ENCODE data around the gene PWWP2A.
"Not testable (repeated sequence)": the region's sequence is repeated elsewhere in the genome, so short reads cannot be mapped to it uniquely, and the experiment has no call there.

The PWWP2A gene

DNA sequence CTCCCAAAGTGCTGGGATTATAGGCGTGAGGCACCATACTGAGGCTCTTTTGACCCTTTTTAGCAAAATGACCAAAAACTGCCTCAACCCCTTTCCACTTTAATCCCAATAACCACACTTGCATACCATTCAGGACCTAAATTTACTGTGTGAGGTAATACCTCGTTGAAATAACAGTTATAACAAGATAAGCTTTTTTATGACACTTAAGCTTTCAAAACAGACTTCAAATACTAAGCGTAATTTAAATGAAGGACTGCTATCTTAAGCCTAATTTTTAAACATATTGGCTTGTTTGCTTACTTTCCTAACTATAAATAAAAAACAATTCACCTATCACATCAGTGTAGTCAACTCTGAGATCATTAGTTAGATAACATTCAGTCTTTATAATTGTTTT, 37.8 kb downstream of the PWWP2A start:
- DNase-seq (ENCODE audit: extremely low read depth in 1 of 2, low read depth in 1 of 2): no peak

DNA sequence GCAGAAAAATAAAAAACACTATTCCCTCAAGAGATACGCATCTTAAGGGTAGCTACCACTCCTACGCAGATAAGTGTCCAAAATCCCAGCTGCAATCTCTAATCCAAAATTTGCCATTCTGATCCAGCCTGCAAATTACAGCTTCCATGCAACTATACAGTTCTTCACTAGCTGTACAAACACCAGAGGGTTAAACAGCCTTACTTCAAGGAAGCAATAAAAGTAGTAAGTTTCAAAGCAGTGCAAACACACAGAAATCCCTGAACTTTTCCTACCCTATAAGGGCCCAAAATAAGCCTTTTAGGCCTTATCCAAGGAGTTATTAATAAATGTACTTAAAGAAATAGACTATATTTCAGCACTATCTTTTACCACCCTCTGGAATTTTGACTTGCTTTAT, 39.5 kb downstream of the PWWP2A start:
- no peak for DNase-seq (ENCODE audit: extremely low read depth in 1 of 2, low read depth in 1 of 2)

DNA sequence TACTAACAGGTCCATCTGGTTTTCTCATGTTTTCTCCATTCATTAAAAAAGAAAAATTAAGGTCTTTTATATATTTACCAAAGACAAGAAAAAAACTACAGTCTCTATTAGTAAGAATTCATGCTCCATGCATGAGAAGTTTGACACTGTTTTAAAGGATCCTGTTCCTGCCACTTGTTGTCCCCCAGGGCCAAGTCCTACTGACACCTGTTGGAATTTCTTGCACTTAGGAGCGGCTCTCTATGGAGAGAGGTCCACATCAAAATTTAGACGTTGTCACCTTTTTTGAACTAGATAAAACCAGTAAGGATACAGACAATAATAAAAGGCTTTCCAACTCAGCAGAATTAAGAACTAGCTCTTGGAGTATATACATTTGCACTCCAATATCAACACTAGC, 42.3 kb downstream of the PWWP2A start:
- DNase-seq (ENCODE audit: extremely low read depth in 1 of 2, low read depth in 1 of 2): no peak

DNA sequence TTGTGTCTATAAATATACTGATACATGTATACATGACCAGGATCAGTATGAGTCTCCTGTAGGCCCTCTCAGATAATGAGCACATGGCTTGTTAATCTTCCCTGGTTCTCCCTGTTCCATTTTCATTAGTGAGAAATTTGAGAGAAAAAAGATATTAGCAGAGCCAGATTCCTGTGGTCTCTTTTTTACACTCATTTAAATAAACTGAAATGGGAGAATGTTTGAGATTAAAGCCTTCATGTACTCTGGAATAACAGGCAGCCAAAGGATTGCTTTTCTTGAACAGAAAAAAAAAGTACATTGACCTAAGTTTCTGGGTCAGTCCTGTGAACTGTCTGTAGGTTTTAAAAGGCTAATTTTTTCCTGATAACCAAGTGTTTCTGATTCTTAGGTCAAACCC, 44.2 kb downstream of the PWWP2A start:
- DNase-seq (ENCODE audit: extremely low read depth in 1 of 2, low read depth in 1 of 2): no peak

DNA sequence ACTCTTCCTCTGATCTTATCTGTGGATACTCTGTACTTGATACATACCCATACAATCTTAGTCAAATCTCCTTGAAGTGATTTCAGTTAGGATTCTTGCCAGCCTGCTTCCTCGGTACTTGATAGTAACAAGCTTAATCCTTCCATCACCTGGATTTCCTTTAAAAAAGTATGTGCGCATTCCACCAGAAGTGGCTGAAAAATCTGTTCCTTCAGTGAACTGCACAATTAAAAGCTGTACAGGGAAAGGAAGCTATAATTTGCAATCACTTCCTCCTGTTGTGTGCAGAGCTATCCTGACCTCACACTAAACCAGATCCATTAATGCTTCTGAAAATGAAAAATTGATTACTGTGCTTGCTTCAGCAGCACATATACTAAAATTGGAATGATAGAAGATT, 47.3 kb downstream of the PWWP2A start:
- no peak for DNase-seq (ENCODE audit: extremely low read depth in 1 of 2, low read depth in 1 of 2)

DNA sequence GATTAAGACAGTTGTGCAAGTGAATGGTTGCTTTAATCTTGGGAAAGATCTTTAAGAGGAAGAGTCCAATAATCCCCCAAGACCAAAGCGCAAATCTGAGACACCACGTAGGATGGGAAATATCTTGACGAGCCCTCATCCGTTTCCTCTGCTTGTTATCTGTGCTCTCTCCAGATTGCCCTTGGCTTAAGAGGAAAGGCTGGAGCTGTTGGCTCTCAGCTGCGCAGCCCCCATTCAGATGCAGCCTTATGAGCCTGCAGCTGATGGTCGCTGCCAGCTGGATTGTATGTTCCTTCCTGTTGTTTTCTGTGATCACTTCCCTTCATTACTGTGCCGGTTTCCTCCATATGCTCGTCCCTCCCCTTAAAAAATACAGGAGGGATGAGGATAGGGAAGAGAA, 47.7 kb downstream of the PWWP2A start:
- no peak for DNase-seq (ENCODE audit: extremely low read depth in 1 of 2, low read depth in 1 of 2)

DNA sequence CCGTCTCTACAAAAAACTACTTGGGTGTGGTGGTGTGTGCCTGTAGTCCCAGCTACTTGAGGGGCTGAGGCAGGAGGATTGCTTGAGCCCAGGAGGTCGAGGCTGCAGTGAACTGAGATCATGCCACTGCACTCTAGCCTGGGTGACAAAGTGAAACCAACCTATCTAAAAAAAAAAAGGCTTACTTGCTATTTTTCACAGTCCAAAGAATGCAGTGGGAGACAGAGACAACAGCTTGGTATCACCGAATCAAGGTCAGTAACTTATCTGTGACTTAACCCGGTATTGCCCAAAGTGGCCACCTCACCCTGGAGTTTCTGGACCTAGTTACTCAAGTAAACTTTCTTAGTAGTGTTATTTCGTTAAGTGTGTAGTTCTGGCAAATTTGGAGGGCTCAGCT, 50.1 kb downstream of the PWWP2A start:
- not testable (repeated sequence) for DNase-seq (ENCODE audit: extremely low read depth in 1 of 2, low read depth in 1 of 2)

DNA sequence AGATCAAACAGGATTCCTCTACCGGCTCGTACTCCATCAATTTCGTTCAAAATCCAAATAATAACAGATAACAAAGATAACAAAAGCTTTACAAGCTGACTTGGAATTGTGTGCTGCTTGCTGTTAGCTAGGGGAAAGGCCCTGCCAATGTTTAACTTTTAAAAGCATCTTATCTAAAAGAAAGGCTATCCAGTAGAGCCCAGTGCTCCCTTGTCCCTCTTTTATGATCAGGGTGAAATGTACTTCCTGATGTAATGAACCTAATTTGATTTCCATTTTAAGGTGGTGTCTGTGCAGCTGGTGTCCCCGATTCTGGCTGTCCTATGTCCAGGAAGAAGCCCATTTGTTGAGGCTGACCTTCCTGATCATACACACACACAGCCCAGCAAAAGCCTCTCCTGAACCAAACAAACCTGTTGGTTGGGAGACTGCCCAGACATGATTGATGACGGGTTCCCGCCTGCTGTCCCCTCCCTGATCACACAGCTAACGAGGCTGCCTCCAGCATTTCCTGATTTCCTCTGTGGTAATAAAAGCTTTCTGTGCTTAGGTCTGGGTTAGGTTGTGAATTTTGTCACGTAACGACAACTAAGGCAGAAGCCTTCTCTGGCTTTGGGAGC, 54.1 kb downstream of the PWWP2A start:
- no peak for DNase-seq (ENCODE audit: extremely low read depth in 1 of 2, low read depth in 1 of 2)

DNA sequence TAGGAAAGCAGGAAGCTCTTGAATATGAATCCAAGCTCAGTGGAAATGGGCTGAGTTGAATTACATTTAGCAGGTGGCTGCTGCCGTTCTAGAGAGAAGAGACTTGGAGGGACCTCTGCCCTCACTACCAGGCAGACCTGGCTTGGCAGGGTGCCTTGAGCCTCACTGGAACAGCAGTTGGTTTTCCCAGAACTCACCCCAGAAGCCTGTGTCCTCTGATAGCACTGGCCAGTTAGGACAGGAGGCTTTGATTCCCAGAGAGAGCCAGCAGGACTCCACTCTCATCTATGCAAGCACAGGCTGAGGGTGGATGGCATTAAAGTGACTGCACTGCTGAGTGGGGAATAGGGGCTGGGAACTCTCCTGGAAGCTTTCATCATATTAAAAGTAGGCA, 54.8 kb downstream of the PWWP2A start:
- DNase-seq (ENCODE audit: extremely low read depth in 1 of 2, low read depth in 1 of 2): no peak

DNA sequence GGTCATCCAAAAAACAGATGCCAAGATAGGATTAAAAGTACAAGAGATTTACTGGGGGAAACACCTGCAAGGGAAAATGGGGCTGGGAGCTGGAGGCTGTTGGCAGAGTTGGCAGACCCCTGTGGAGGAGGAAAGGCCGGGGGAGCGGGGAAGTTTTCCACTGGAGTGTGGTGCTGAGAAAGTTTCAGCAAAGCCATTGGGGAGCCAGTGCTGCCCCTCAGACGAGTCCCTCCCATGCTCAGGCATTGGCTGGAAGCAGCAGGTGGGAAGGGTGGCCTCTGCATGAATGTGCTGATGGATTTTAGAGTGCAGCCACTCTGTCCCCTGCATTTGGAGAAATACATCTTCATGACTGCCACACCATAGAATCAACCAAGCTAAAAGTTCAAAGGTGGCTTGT, 57.5 kb downstream of the PWWP2A start:
- DNase-seq (ENCODE audit: extremely low read depth in 1 of 2, low read depth in 1 of 2): no peak

DNA sequence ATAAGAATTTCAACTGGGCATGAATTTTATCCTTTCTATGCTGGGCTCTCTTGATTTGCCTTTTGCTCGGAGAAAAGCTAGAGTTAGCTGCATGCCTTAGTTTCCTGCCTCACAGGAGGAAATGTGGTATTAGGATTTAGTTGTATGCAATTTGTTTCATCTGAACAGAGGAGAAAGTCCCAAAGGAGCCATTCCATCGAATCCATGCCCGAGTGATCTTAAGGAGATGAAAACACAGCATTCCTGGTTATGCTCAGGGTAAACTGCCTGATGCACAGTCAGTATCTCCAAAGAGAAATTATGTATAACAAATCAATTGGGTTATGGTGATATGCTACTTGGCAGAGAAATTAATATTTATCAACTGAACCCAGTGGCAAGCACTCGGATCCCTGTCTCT, 59.2 kb downstream of the PWWP2A start:
- no peak for DNase-seq (ENCODE audit: extremely low read depth in 1 of 2, low read depth in 1 of 2)

DNA sequence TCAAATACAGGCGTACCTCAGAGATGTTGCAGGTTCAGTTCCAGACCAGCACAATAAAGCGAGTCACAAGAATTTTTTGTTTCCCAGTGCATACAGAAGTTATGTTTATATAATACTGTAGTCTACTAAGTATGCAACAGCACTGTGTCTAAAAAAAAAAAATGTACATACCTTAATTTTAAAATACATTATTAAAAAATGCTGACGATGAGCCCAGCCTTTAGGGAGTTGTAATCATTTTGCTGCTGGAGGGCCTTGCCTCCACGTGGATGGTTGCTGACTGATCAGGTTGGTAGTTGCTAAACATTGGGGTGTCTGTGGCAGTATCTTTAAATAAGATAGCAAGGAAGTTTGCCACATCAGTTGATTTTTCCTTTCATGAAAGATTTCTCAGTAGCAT, 62.0 kb downstream of the PWWP2A start:
- no peak for DNase-seq (ENCODE audit: extremely low read depth in 1 of 2, low read depth in 1 of 2)

DNA sequence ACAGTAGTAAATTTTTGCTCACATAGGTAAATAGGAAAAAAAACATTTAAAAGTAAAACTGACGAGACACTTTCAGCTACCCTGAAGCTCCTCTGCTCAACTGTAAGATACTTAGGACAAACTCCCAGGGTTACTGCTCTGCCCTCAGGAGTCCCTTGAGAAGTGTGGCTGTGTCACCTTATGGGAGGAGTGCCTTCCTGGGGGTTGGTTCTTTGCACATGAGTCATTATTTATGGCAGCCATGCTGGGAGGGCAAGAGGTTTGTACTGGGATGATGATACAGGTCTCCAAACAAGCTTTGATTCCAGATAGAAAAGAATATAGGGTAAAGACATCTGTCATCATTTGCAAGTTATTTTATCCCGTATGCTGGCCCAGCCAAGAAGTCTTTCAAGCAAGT, 64.4 kb downstream of the PWWP2A start:
- DNase-seq (ENCODE audit: extremely low read depth in 1 of 2, low read depth in 1 of 2): no peak

DNA sequence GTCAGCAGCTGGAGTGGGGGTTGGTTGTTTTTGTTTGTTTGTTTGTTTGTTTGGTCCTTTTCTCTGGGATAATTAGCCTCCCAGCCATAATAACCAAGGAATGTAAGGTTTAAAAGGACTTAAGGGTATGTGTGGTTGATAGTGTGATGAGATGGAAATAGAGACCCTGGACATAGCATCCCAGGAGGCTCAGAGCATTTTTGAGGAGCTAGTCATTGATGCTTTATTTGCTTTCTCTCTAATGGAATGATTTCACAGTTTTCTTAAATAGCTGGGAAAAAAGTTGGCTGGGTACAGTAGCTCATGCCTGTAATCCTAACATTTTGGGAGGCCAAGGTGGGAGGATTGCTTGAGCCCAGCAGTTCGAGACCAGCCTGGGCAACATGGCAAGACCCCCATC, 65.2 kb downstream of the PWWP2A start:
- no peak for DNase-seq (ENCODE audit: extremely low read depth in 1 of 2, low read depth in 1 of 2)

DNA sequence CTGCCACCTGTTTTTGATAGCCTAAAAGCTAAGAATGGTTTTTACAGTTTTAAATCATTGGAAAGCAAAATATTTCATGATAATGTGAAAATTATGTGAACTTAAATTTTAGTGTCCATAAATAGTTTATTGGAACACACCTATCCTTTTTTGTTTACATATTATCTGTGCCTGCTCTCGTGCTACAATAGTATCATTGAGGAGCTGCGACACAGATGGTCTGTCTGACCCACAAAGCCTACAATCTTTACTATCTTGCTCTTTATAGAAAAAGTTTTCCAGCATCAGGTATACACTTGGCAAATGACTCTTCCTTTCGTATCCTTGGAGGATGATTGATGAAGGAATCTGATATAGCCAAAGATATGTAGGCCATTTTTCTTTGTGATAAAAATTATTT, 70.2 kb downstream of the PWWP2A start:
- no peak for DNase-seq (ENCODE audit: extremely low read depth in 1 of 2, low read depth in 1 of 2)

DNA sequence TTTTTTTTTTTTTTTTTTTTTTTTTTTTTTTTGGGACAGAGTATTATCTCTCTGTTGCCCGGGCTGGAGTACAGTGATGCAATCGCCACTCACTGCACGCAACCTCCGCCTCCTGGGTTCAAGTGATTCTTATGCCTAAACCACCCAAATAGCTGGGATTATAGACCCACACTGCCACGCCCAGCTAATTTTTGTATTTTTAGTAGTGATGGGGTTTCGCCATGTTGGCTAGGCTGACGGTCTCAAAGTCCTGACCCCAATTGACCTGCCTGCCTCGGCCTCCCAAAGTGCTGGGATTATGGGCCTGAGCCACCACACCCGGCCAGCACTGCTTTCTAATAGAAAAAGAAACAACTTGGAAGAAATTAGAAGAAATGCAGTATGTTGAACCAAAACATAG, 71.1 kb downstream of the PWWP2A start:
- DNase-seq (ENCODE audit: extremely low read depth in 1 of 2, low read depth in 1 of 2): no peak

DNA sequence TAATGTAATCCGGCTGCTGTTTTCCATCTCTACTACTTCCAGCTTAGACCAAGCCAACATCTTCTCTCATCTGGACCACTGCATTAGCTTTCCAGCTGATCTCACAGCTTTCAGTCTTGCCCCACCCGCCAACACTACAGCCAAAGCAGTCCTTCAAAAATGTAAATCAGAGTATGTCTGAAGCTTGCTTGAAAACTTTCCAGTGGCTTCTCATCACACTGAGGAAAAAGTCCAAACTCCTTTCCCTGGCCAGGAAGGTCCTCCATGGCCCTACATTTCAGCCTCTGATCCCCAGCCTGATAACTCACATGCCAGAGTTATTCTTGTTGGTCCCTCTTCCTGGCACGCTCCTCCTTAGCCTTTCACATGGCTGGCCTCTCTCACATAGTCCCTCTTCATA, 71.8 kb downstream of the PWWP2A start:
- DNase-seq (ENCODE audit: extremely low read depth in 1 of 2, low read depth in 1 of 2): no peak

DNA sequence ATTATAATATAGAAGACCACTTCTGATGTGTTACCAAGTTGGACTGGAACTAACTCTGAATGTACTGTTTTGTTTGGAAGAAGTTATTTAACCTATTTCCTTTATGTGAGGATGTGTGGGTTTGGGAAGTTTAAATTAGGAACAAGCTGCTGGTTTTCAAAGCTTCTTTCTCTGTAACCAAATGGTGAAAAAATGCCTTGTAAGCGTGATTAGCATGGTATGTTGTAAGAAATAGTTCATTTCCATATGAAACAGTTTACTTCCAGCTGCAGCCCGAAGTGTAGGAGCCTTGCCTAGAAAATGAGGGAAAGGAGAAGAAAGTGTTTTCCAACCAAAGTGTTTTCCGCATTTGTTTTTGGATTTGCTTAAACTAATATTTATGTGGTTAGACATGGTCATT, 74.3 kb downstream of the PWWP2A start:
- DNase-seq (ENCODE audit: extremely low read depth in 1 of 2, low read depth in 1 of 2): no peak

DNA sequence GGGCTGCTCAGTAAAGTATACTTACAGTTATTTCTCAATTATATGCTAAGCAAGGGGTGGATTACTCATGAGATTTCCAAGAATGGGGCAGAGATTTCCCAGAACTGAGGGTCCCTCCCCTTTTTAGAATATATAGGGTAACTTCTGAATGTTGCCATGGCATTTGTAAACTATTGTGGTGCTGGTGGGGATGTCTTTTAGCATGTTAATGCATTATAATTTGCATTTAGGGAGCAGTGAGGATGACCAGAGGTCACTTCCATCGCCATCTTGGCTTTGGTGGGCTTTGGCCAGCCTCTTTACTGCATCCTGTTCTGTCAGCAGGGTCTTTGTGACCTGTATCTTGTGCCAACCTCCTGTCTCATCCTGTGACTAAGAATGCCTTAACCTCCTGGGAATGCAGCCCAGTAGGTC, 74.9 kb downstream of the PWWP2A start:
- no peak for DNase-seq (ENCODE audit: extremely low read depth in 1 of 2, low read depth in 1 of 2)

DNA sequence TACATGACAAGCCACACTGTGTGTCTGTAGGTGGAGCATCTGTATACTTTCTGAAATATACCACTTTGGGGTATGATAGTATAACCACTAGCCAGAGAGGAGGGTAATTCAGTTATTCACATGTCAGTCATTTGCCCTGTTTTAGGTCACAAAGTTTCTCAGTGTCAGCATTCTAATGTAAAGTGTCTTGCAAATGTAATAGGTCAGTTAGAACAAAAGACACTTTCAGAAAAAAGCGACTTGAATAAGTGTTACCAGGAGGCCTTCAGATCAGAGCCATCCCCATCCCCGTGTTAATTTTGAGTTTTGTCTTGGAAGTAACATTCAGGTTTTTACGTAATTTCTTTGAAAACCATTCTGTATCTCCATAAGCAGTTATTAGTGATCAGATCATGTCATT, 76.6 kb downstream of the PWWP2A start:
- no peak for DNase-seq (ENCODE audit: extremely low read depth in 1 of 2, low read depth in 1 of 2)
